DND-41 (cell line): ENCODE measurements around the gene FLNB.

Experiments
- CTCF ChIP-seq: IDR thresholded peaks from 2 replicates; pipeline ENCODE4 v1.5.1; 2012; ENCODE audit warnings: borderline replicate concordance, low read length, moderate library complexity, mild to moderate bottlenecking; ENCODE audit not compliant: poor library complexity, severe bottlenecking; ENCODE audit errors: extremely low read depth
- EZH2 ChIP-seq: IDR thresholded peaks from 3 replicates; pipeline ENCODE4 v1.6.1; 2012; ENCODE audit warnings: borderline replicate concordance, low read depth, mild to moderate bottlenecking, moderate library complexity, low read length, inconsistent platforms; ENCODE audit not compliant: severe bottlenecking

GRCh38 chr3:58111513-58112184 is 103.4 kb downstream of the FLNB start:
- TF ChIP-seq CTCF (no peak), EZH2 (no peak)
